Fibroblast of villous mesenchyme (primary cell): ENCODE results near the gene TMEM169. TPM values are rescaled to one million over a fixed set of nuclear protein-coding genes. Genes with fewer than 3 reads are reported as not detected.

Experiments
- DNase-seq: peaks from one replicate; pipeline ENCODE4 v3.0.0-alpha.2; 2010; ENCODE audit warnings: low read depth
- H3K4me3 ChIP-seq: 2 replicates; pipeline ENCODE4 v1.5.1; 2011; ENCODE audit warnings: low read depth, mild to moderate bottlenecking, low read length
- total RNA-seq: library from RNA; depleted of rRNA; stranded (reverse); fragments of >200 nt; gene quantifications from 2 replicates; pipeline ENCODE4 v1.2.3, GENCODE V29; 2012
- TF ChIP-seq, protein P1 (sequence below): IDR thresholded peaks from 2 replicates; pipeline ENCODE4 v1.5.1; 2012; ENCODE audit warnings: low read depth, mild to moderate bottlenecking, low read length; ENCODE audit not compliant: insufficient read depth

TMEM169 gene
- total RNA-seq, 1 donor: 0.43 TPM

GRCh38 chr2:216069028-216069427 is 12.7 kb upstream of the TMEM169 start:
- DNase-seq: no peak
- H3K4me3 ChIP-seq: no peak overlapping the region
- TF ChIP-seq, protein P1, sequence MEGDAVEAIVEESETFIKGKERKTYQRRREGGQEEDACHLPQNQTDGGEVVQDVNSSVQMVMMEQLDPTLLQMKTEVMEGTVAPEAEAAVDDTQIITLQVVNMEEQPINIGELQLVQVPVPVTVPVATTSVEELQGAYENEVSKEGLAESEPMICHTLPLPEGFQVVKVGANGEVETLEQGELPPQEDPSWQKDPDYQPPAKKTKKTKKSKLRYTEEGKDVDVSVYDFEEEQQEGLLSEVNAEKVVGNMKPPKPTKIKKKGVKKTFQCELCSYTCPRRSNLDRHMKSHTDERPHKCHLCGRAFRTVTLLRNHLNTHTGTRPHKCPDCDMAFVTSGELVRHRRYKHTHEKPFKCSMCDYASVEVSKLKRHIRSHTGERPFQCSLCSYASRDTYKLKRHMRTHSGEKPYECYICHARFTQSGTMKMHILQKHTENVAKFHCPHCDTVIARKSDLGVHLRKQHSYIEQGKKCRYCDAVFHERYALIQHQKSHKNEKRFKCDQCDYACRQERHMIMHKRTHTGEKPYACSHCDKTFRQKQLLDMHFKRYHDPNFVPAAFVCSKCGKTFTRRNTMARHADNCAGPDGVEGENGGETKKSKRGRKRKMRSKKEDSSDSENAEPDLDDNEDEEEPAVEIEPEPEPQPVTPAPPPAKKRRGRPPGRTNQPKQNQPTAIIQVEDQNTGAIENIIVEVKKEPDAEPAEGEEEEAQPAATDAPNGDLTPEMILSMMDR: no peak

DNA sequence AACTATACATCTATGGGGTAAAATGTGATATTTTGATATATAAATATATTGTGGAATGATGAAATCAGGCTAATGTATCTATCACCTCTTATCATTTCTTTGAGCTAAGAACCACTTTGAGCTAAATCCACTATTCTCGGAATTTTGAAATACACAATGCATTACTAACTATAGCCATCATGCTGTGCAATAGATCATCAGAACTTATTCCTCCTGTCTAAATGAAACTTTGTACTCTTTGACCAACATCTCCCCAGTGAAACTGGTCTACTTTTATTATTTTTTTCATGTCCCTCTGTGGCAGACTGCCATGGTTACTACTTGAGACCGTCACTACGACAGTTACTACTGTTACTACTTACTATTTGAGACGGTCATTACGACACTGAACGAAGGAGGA is 11.5 kb upstream of the TMEM169 start:
- TF ChIP-seq, protein P1: no peak
- no peak overlapping the region for H3K4me3 ChIP-seq
- no peak for DNase-seq

GRCh38 chr2:216071111-216071851 is 10.4 kb upstream of the TMEM169 start:
- no peak for DNase-seq
- TF ChIP-seq, protein P1: no peak
- H3K4me3 ChIP-seq: no peak overlapping the region

DNA sequence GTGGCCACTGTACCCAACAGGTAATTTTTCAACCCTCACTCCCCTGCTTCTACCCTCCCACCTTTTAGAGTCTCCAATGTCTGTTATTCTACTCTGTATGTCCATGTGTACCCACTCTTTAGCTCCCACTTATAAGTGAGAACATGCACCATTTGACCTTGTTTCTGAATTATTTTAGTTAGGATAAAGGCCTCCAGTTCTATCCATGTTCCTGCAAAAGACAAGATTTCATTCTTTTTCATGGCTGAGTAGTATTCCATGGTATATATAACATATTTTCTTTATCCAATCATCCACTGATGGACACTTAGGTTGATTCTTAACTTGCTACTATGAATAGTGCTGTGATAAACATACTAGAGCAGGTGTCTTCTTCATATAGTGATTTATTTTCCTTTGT is 9.2 kb upstream of the TMEM169 start:
- H3K4me3 ChIP-seq: no peak overlapping the region
- DNase-seq: no peak
- TF ChIP-seq, protein P1: no peak

GRCh38 chr2:216073773-216074172 is 7.9 kb upstream of the TMEM169 start:
- TF ChIP-seq, protein P1: no peak
- no peak overlapping the region for H3K4me3 ChIP-seq
- DNase-seq: no peak

- TF ChIP-seq, protein P1: no peak
- no peak overlapping the region for H3K4me3 ChIP-seq
- DNase-seq: no peak
Measured at GRCh38 chr2:216074380-216074779, 7.3 kb upstream of the TMEM169 start.

DNA sequence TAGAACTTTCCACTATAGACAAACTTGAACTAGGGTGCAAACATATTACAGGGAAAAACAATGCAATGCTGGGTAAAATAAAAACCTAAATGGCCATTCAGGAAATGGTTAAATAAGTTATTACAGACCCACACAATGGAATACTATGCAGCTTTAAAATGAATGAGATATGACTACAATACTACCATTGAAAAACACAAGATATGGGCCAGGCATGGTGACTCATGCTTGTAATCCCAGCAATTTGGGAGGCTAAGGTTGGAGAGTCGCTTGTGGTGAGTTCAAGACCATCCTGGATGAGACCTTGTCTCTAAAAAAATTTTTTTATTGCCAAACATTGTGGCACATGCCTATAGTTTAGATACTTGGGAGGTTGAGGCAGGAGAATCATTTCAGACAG is 6.9 kb upstream of the TMEM169 start:
- no peak for DNase-seq
- H3K4me3 ChIP-seq: no peak overlapping the region
- TF ChIP-seq, protein P1: no peak
